HG03575 (cell line): ENCODE results near the gene NOXO1.
"Not testable (repeated sequence)": the region's sequence is repeated elsewhere in the genome, so short reads cannot be mapped to it uniquely, and the experiment has no call there.

Source experiments
- ATAC-seq: cut with Tn5 transposase; IDR thresholded peaks from one replicate; pipeline ENCODE4 v1.9.1; 2021; ENCODE audit not compliant: unreplicated experiment, insufficient number of reproducible peaks, low FRiP score; ENCODE audit errors: extremely low read depth

The NOXO1 gene

GRCh38 chr16:2013527-2013926, 32.3 kb upstream of the NOXO1 start:
- ATAC-seq: no peak

GRCh38 chr16:2011726-2012125, 30.5 kb upstream of the NOXO1 start:
- ATAC-seq: not testable (repeated sequence)

- ATAC-seq: no peak
Measured at GRCh38 chr16:2009791-2010510, 28.7 kb upstream of the NOXO1 start, which contains the start of gene ZNF598. ZNF598 (minus strand) TSS chr16:2009821.

- no peak for ATAC-seq
Measured at GRCh38 chr16:2009164-2009711, 28.0 kb upstream of the NOXO1 start.

- no peak for ATAC-seq
Measured at GRCh38 chr16:2008631-2009163, 27.4 kb upstream of the NOXO1 start.

- no peak for ATAC-seq
Measured at GRCh38 chr16:2008009-2008526, 26.8 kb upstream of the NOXO1 start.

- ATAC-seq: no peak
Measured at GRCh38 chr16:2007081-2007836, 26.0 kb upstream of the NOXO1 start.

GRCh38 chr16:2006317-2006716, 25.0 kb upstream of the NOXO1 start:
- ATAC-seq: no peak

GRCh38 chr16:2005646-2006045, 24.4 kb upstream of the NOXO1 start:
- no peak for ATAC-seq

GRCh38 chr16:2004795-2005517, 23.7 kb upstream of the NOXO1 start:
- ATAC-seq: no peak

- no peak for ATAC-seq
Measured at GRCh38 chr16:2003827-2004641, 22.8 kb upstream of the NOXO1 start.

- ATAC-seq: no peak
Measured at GRCh38 chr16:2003231-2003826, 22.1 kb upstream of the NOXO1 start.

- ATAC-seq: no peak
Measured at GRCh38 chr16:2002406-2003230, 21.3 kb upstream of the NOXO1 start.

GRCh38 chr16:2001456-2002355, 20.4 kb upstream of the NOXO1 start:
- no peak for ATAC-seq

- no peak for ATAC-seq
Measured at GRCh38 chr16:2001035-2001434, 19.8 kb upstream of the NOXO1 start.

- ATAC-seq: no peak
Measured at GRCh38 chr16:1999866-2000514, 18.7 kb upstream of the NOXO1 start.
